Kidney (tissue), 14 donors: Measurements from ENCODE around the gene LIME1. TPM values are rescaled to one million over a fixed set of nuclear protein-coding genes. Genes with fewer than 3 reads are reported as not detected.
A peak's percentile ranks its signal among the peaks of the same experiment; 100 is the strongest.

Source experiments
- DNase-seq, 5 donors: peaks; one replicate each; pipeline ENCODE4 v3.0.0-alpha.2; 2013 to 2020
- FAIRE-seq: peaks from 2 replicates; lab custom pipeline; 2012; peaks lifted over from hg19 to GRCh38; lab: Jason Lieb, UNC
- H3K27ac ChIP-seq, 2 donors: one replicate each; pipeline ENCODE4 v1.7.0; 2013; ENCODE audit warnings: low read depth in 2 of 2, low read length in 2 of 2, inconsistent platforms in 1 of 2
- H3K27me3 ChIP-seq: one replicate; pipeline ENCODE4 v1.7.1; 2013; ENCODE audit warnings: low read length, inconsistent platforms; ENCODE audit not compliant: control insufficient read depth, insufficient read depth
- H3K36me3 ChIP-seq, 3 donors: one replicate each; pipeline versions ENCODE4 v1.7.0 to v1.7.1; 2013; ENCODE audit warnings: low read length in 3 of 3, control low read depth in 1 of 3, inconsistent platforms in 1 of 3; ENCODE audit not compliant: insufficient read depth in 3 of 3, control insufficient read depth in 2 of 3
- H3K4me1 ChIP-seq, 3 donors: one replicate each; pipeline versions ENCODE4 v1.7.0 to v1.7.1; 2013; ENCODE audit warnings: low read length in 3 of 3, inconsistent platforms in 1 of 3, low read depth in 1 of 3; ENCODE audit not compliant: control insufficient read depth in 2 of 3, insufficient read depth in 2 of 3
- H3K4me3 ChIP-seq, 3 donors: one replicate each; pipeline versions ENCODE4 v1.7.0 to v1.8.1; 2013; ENCODE audit warnings: low read length in 3 of 3, control low read depth in 1 of 3, inconsistent platforms in 1 of 3
- H3K9ac ChIP-seq, 3 donors: one replicate each; pipeline versions ENCODE4 v1.7.0 to v1.7.1; 2013; ENCODE audit warnings: low read length in 3 of 3, control low read depth in 1 of 3, inconsistent platforms in 1 of 3
- H3K9me3 ChIP-seq, 3 donors: one replicate each; pipeline versions ENCODE4 v1.7.0 to v1.7.1; 2013; ENCODE audit warnings: low read length in 3 of 3, control low read depth in 1 of 3, inconsistent platforms in 1 of 3; ENCODE audit not compliant: control insufficient read depth in 2 of 3, insufficient read depth in 1 of 3
- CTCF ChIP-seq: IDR thresholded peaks from 3 replicates; pipeline ENCODE4 v1.5.1; 2012; ENCODE audit warnings: mild to moderate bottlenecking, moderate library complexity, borderline replicate concordance; ENCODE audit not compliant: insufficient read depth; ENCODE audit errors: extremely low read depth
- intact Hi-C: fragments of 100-400 bp; cut with DNase I; formaldehyde crosslinking; loops from one replicate; pipeline ENCODE4 v1.11.1; 2022
- polyA plus RNA-seq: library from polyadenylated mRNA; stranded (reverse); fragments of 350-450 nt; fragmentation: Illumina TruSeq; extraction: RNeasy Lipid Tissue Mini Kit (QIAGEN cat#74804); gene quantifications from one replicate; pipeline ENCODE4 v1.2.3, GENCODE V29; 2014; ENCODE audit warnings: low read depth, low replicate concordance; ENCODE audit not compliant: insufficient read depth
- total RNA-seq: library from RNA; stranded (reverse); fragmentation: NEBNext Ultra II Directional; extraction: Animal tissue kit (Norgen Biotek cat#: 25700); gene quantifications from one replicate; pipeline ENCODE4 v1.2.1, GENCODE V29; 2021
- donor health status: control.
- donor health status: control.
- donor health status: control.
- donor health status: control.
- donor health status: control.
- donor health status: DM: yes; HTN: yes; CAD: no.
- donor health status: Normal renal cell carcinoma (clear cell type).

Gene LIME1
- total and polyA plus RNA-seq, 2 donors from 2014 or later, result 12.1 to 114 TPM

- no peak overlapping the region for H3K27ac ChIP-seq
- TF ChIP-seq CTCF, result no peak
- intact Hi-C loops, result no loop called here
- no peak for FAIRE-seq
- H3K27me3 ChIP-seq, result no peaks in the 10 kb centered on the region
- peak in 1 of 5 donors; percentile 49 for DNase-seq
- H3K9ac ChIP-seq, result no peak overlapping the region
- peaks cover 2 to 3% (median 2%) of the 10 kb centered on the region in 3 donors for H3K36me3 ChIP-seq
- no peaks in the 10 kb centered on the region for H3K4me1 ChIP-seq
- no peaks in the 10 kb centered on the region for H3K9me3 ChIP-seq
- no peak overlapping the region for H3K4me3 ChIP-seq
Measured at GRCh38 chr20:63766695-63767426, 30.4 kb downstream of the LIME1 start.

DNA sequence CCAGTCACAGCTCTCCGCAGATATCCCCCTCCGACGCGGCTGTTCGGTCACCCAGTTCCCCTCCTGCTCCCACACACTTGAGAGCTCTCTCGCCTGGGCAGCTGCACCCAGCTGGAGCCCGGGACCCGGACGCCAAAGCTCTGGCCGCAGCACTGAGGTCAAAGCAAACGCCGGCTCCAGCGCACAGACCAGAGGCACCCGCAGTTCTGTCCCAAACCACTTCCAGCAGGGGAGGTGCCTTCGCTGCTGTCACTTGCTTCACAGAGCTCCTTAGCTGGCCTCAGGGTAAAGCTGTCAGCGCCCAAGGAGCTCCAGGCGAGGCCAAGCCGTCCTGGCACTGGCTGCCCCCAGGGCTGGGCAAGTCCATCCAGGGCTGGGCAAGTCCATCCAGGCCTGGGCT is 31.0 kb downstream of the LIME1 start:
- H3K9me3 ChIP-seq, result no peaks in the 10 kb centered on the region
- DNase-seq (peak in 1 of 5 donors; percentile 78), FAIRE-seq (no peak)
- H3K9ac ChIP-seq, result no peak overlapping the region
- no peaks in the 10 kb centered on the region for H3K27me3 ChIP-seq
- TF ChIP-seq CTCF, result no peak
- no peak overlapping the region for H3K4me3 ChIP-seq
- H3K4me1 ChIP-seq, result no peaks in the 10 kb centered on the region
- H3K36me3 ChIP-seq, result peaks cover 2 to 3% (median 2%) of the 10 kb centered on the region in 3 donors
- H3K27ac ChIP-seq, result no peak overlapping the region
- intact Hi-C loops, result no loop called here

DNA sequence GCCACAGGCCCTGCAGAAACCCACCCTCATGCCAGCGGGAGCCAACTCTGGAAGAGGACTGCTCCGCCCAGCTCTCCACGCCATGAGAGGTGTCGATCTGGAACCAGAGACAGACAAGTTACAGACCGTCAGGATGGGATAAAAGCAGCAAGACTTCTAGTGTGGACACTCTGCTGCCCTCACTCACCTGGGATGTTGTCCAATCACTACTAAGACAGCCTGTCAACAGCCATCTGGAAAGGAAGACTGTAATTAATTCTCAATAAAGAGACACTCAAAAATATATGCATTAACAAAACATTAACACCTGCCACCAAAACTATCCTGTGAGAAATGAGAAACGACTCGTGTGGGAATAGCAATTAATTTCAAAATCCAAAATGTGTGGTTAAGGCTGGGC is 31.4 kb downstream of the LIME1 start:
- Histone ChIP-seq H3K4me1 (peaks cover 0 to 3% (median 0%) of the 10 kb centered on the region in 3 donors), H3K9ac (no peak overlapping the region), H3K9me3 (no peaks in the 10 kb centered on the region), H3K27ac (no peak overlapping the region), H3K36me3 (peaks cover 0 to 3% (median 2%) of the 10 kb centered on the region in 3 donors), H3K4me3 (no peak overlapping the region), H3K27me3 (no peaks in the 10 kb centered on the region)
- no peak for FAIRE-seq
- no peak for TF ChIP-seq CTCF
- no peak for DNase-seq
- intact Hi-C loops, result no loop called here
